Activated CD8-positive, alpha-beta memory T cell treated with anti-CD3 and anti-CD28 coated beads for 1 hour (primary cell): ENCODE measurements around the gene CDC23.
"Not testable (repeated sequence)": the region's sequence is repeated elsewhere in the genome, so short reads cannot be mapped to it uniquely, and the experiment has no call there.

ENCODE experiments used
- DNase-seq, 2 donors: peaks; one replicate each; pipeline ENCODE4 v3.0.0-alpha.2; 2020; ENCODE audit warnings: low read depth in 1 of 2; ENCODE audit errors: extremely low read depth in 1 of 2

The CDC23 gene

GRCh38 chr5:138213161-138214029 lies at the start of gene CDC23:
CDC23 (minus strand) TSS chr5:138213323; CDS start chr5:138213312, 11 bp downstream.
- peak; percentile 75 to 77 for DNase-seq

GRCh38 chr5:138258704-138259292 lies 45.7 kb upstream of the CDC23 start:
- DNase-seq: no peak

- no peak for DNase-seq
Measured at GRCh38 chr5:138257583-138257982, 44.5 kb upstream of the CDC23 start.

GRCh38 chr5:138252944-138253343 lies 39.8 kb upstream of the CDC23 start:
- DNase-seq: no peak

- not testable (repeated sequence) for DNase-seq
Measured at GRCh38 chr5:138247800-138248199, 34.7 kb upstream of the CDC23 start.

- no peak for DNase-seq
Measured at GRCh38 chr5:138246822-138247221, 33.7 kb upstream of the CDC23 start.

- no peak for DNase-seq
Measured at GRCh38 chr5:138246334-138246733, 33.2 kb upstream of the CDC23 start.

GRCh38 chr5:138245717-138246116 lies 32.6 kb upstream of the CDC23 start:
- no peak for DNase-seq

GRCh38 chr5:138243794-138244193 lies 30.7 kb upstream of the CDC23 start:
- no peak for DNase-seq

- peak in 1 of 2 donors; percentile 1 for DNase-seq
Measured at GRCh38 chr5:138241688-138242571, 28.8 kb upstream of the CDC23 start.

GRCh38 chr5:138240650-138241385 lies 27.7 kb upstream of the CDC23 start:
- DNase-seq: no peak

GRCh38 chr5:138238034-138238433 lies 24.9 kb upstream of the CDC23 start:
- no peak for DNase-seq

- no peak for DNase-seq
Measured at GRCh38 chr5:138234651-138235050, 21.5 kb upstream of the CDC23 start.

- DNase-seq: no peak
Measured at GRCh38 chr5:138233280-138233679, 20.2 kb upstream of the CDC23 start.

- DNase-seq: no peak
Measured at GRCh38 chr5:138230981-138231589, 18.0 kb upstream of the CDC23 start.

GRCh38 chr5:138230261-138230660 lies 17.1 kb upstream of the CDC23 start:
- DNase-seq: no peak

- DNase-seq: no peak
Measured at GRCh38 chr5:138229387-138229786, 16.3 kb upstream of the CDC23 start.

- no peak for DNase-seq
Measured at GRCh38 chr5:138226910-138227309, 13.8 kb upstream of the CDC23 start.

- no peak for DNase-seq
Measured at GRCh38 chr5:138224712-138225111, 11.6 kb upstream of the CDC23 start.

GRCh38 chr5:138223532-138223931 lies 10.4 kb upstream of the CDC23 start:
- no peak for DNase-seq
